HUES48 (cell line): Measurements from ENCODE around the gene APCDD1L.
"Not testable (repeated sequence)": the region's sequence is repeated elsewhere in the genome, so short reads cannot be mapped to it uniquely, and the experiment has no call there.

ENCODE experiments used
- H3K27ac ChIP-seq: one replicate; pipeline ENCODE4 v1.7.0; 2013; ENCODE audit warnings: low read depth, low read length, inconsistent platforms
- H3K27me3 ChIP-seq: 2 replicates; pipeline ENCODE4 v1.6.1; 2013; ENCODE audit warnings: mild to moderate bottlenecking, low read length; ENCODE audit not compliant: control insufficient read depth, insufficient read depth
- H3K36me3 ChIP-seq: 2 replicates; pipeline ENCODE4 v1.6.1; 2013; ENCODE audit warnings: low read length; ENCODE audit not compliant: control insufficient read depth, insufficient read depth
- H3K4me1 ChIP-seq: 2 replicates; pipeline ENCODE4 v1.6.1; 2013; ENCODE audit warnings: mild to moderate bottlenecking, low read length; ENCODE audit not compliant: control insufficient read depth, insufficient read depth
- H3K4me3 ChIP-seq: 2 replicates; pipeline ENCODE4 v1.5.1; 2013; ENCODE audit warnings: mild to moderate bottlenecking, low read depth, low read length
- H3K9ac ChIP-seq: 2 replicates; pipeline ENCODE4 v1.6.1; 2013; ENCODE audit warnings: mild to moderate bottlenecking, low read depth, low read length, moderate library complexity
- H3K9me3 ChIP-seq: 2 replicates; pipeline ENCODE4 v1.6.1; 2013; ENCODE audit warnings: low read length; ENCODE audit not compliant: control insufficient read depth, insufficient read depth

The APCDD1L gene

GRCh38 chr20:58543274-58543673, 28.1 kb upstream of the APCDD1L start:
- no peaks in the 10 kb centered on the region for H3K9me3 ChIP-seq
- no peaks in the 10 kb centered on the region for H3K36me3 ChIP-seq
- no peaks in the 10 kb centered on the region for H3K27me3 ChIP-seq
- no peaks in the 10 kb centered on the region for H3K4me1 ChIP-seq
- H3K27ac ChIP-seq: no peak overlapping the region
- no peak overlapping the region for H3K4me3 ChIP-seq
- no peak overlapping the region for H3K9ac ChIP-seq

- peaks cover 7% of the 10 kb centered on the region; the same call in 1 of the 2 replicates for H3K9me3 ChIP-seq
- H3K27me3 ChIP-seq: no peaks in the 10 kb centered on the region
- H3K9ac ChIP-seq: no peak overlapping the region
- H3K4me1 ChIP-seq: no peaks in the 10 kb centered on the region
- no peak overlapping the region for H3K4me3 ChIP-seq
- H3K27ac ChIP-seq: no peak overlapping the region
- H3K36me3 ChIP-seq: no peaks in the 10 kb centered on the region
Observed at GRCh38 chr20:58542411-58543095, 27.4 kb upstream of the APCDD1L start.

GRCh38 chr20:58542034-58542410, 26.8 kb upstream of the APCDD1L start:
- not testable (repeated sequence) for H3K9ac ChIP-seq, H3K36me3 ChIP-seq, H3K4me1 ChIP-seq, H3K27ac ChIP-seq, H3K27me3 ChIP-seq, H3K4me3 ChIP-seq, H3K9me3 ChIP-seq

GRCh38 chr20:58538752-58539151, 23.6 kb upstream of the APCDD1L start:
- no peaks in the 10 kb centered on the region for H3K27me3 ChIP-seq
- no peak overlapping the region for H3K9ac ChIP-seq
- no peak overlapping the region for H3K4me3 ChIP-seq
- H3K27ac ChIP-seq: no peak overlapping the region
- no peaks in the 10 kb centered on the region for H3K36me3 ChIP-seq
- peaks cover 7% of the 10 kb centered on the region; the same call in 1 of the 2 replicates for H3K9me3 ChIP-seq
- no peaks in the 10 kb centered on the region for H3K4me1 ChIP-seq

- H3K27ac ChIP-seq: no peak overlapping the region
- no peak overlapping the region for H3K4me3 ChIP-seq
- H3K36me3 ChIP-seq: no peaks in the 10 kb centered on the region
- H3K9ac ChIP-seq: no peak overlapping the region
- no peaks in the 10 kb centered on the region for H3K27me3 ChIP-seq
- H3K4me1 ChIP-seq: no peaks in the 10 kb centered on the region
- H3K9me3 ChIP-seq: peaks cover 7% of the 10 kb centered on the region; the same call in 1 of the 2 replicates
Observed at GRCh38 chr20:58537831-58538230, 22.6 kb upstream of the APCDD1L start.

- Histone ChIP-seq H3K36me3 (no peaks in the 10 kb centered on the region), H3K9me3 (peaks cover 21% of the 10 kb centered on the region), H3K27me3 (no peaks in the 10 kb centered on the region), H3K9ac (no peak overlapping the region), H3K4me1 (no peaks in the 10 kb centered on the region), H3K4me3 (no peak overlapping the region), H3K27ac (no peak overlapping the region)
Observed at GRCh38 chr20:58536289-58536688, 21.1 kb upstream of the APCDD1L start.

- H3K9me3 ChIP-seq: peaks cover 29% of the 10 kb centered on the region
- H3K9ac ChIP-seq: no peak overlapping the region
- no peaks in the 10 kb centered on the region for H3K4me1 ChIP-seq
- H3K27ac ChIP-seq: no peak overlapping the region
- H3K36me3 ChIP-seq: no peaks in the 10 kb centered on the region
- H3K4me3 ChIP-seq: no peak overlapping the region
- no peaks in the 10 kb centered on the region for H3K27me3 ChIP-seq
Observed at GRCh38 chr20:58531657-58532056, 16.5 kb upstream of the APCDD1L start.

GRCh38 chr20:58531063-58531462, 15.9 kb upstream of the APCDD1L start:
- Histone ChIP-seq H3K4me3 (no peak overlapping the region), H3K9me3 (peaks cover 35% of the 10 kb centered on the region), H3K36me3 (no peaks in the 10 kb centered on the region), H3K27me3 (no peaks in the 10 kb centered on the region), H3K9ac (no peak overlapping the region), H3K27ac (no peak overlapping the region), H3K4me1 (no peaks in the 10 kb centered on the region)

GRCh38 chr20:58528412-58528811, 13.2 kb upstream of the APCDD1L start:
- no peak overlapping the region for H3K4me3 ChIP-seq
- H3K36me3 ChIP-seq: no peaks in the 10 kb centered on the region
- no peak overlapping the region for H3K9ac ChIP-seq
- H3K27ac ChIP-seq: no peak overlapping the region
- peaks cover 5% of the 10 kb centered on the region; the same call in 1 of the 2 replicates for H3K4me1 ChIP-seq
- peaks cover 44% of the 10 kb centered on the region for H3K9me3 ChIP-seq
- H3K27me3 ChIP-seq: no peaks in the 10 kb centered on the region

GRCh38 chr20:58526411-58526810, 11.2 kb upstream of the APCDD1L start:
- no peak overlapping the region for H3K4me3 ChIP-seq
- H3K27ac ChIP-seq: no peak overlapping the region
- H3K9ac ChIP-seq: no peak overlapping the region
- H3K4me1 ChIP-seq: peaks cover 13% of the 10 kb centered on the region; the same call in 1 of the 2 replicates
- H3K9me3 ChIP-seq: peaks cover 32% of the 10 kb centered on the region
- no peaks in the 10 kb centered on the region for H3K27me3 ChIP-seq
- H3K36me3 ChIP-seq: no peaks in the 10 kb centered on the region

GRCh38 chr20:58524814-58525213, 9.6 kb upstream of the APCDD1L start:
- Histone ChIP-seq H3K9me3 (peaks cover 24% of the 10 kb centered on the region), H3K4me3 (no peak overlapping the region), H3K9ac (no peak overlapping the region), H3K27me3 (no peaks in the 10 kb centered on the region), H3K4me1 (peaks cover 13% of the 10 kb centered on the region; the same call in 1 of the 2 replicates), H3K36me3 (no peaks in the 10 kb centered on the region), H3K27ac (no peak overlapping the region)
